GM13977 (cell line): ENCODE measurements around the gene CLNK.

Source experiments
- DNase-seq: peaks from one replicate; pipeline ENCODE4 v3.0.0; 2012; ENCODE audit warnings: low spot score
- in situ Hi-C: fragments of 300-500 bp; cut with MboI; formaldehyde crosslinking; loops from one replicate; pipeline ENCODE4 v1.12.0; 2022; ENCODE audit warnings: low sequenced_read_pairs, low pct_unique_long_range_greater_than_20kb, mixed read lengths, inconsistent platforms; ENCODE audit not compliant: unreplicated experiment
- TF ChIP-seq, protein P1 (sequence below): IDR thresholded peaks from 2 replicates; pipeline ENCODE4 v1.5.1; 2012; ENCODE audit warnings: mild to moderate bottlenecking, control low read depth; ENCODE audit not compliant: insufficient read depth; ENCODE audit errors: extremely low read depth, missing control alignments

CLNK gene

DNA sequence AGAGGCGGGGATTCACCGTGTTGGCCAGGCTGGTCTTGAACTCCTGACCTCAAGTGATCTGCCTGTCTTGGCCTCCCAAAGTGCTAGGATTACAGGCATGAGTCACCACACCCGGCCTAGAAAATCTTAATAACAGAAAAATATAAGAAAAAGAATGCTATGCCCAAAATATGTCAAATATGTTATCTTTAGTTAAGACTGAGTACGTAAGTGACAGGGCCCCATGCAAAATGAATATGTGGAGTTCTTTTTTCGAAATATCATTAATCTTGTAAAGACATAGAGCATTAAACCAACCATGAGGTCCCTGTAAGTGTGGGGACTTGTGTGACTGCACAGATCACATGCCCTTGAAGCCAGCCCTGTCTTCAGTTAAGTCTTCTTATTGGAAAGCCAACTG, 218.4 kb downstream of the CLNK start:
- TF ChIP-seq, protein P1, sequence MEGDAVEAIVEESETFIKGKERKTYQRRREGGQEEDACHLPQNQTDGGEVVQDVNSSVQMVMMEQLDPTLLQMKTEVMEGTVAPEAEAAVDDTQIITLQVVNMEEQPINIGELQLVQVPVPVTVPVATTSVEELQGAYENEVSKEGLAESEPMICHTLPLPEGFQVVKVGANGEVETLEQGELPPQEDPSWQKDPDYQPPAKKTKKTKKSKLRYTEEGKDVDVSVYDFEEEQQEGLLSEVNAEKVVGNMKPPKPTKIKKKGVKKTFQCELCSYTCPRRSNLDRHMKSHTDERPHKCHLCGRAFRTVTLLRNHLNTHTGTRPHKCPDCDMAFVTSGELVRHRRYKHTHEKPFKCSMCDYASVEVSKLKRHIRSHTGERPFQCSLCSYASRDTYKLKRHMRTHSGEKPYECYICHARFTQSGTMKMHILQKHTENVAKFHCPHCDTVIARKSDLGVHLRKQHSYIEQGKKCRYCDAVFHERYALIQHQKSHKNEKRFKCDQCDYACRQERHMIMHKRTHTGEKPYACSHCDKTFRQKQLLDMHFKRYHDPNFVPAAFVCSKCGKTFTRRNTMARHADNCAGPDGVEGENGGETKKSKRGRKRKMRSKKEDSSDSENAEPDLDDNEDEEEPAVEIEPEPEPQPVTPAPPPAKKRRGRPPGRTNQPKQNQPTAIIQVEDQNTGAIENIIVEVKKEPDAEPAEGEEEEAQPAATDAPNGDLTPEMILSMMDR = no peak

GRCh38 chr4:10462876-10463275, 221.7 kb downstream of the CLNK start:
- in situ Hi-C loops = no loop called here
- TF ChIP-seq, protein P1 = no peak
- no peak for DNase-seq

More for the DNA sequence above, 218.4 kb downstream of the CLNK start:
- no peak for DNase-seq
- in situ Hi-C loops = no loop called here

DNA sequence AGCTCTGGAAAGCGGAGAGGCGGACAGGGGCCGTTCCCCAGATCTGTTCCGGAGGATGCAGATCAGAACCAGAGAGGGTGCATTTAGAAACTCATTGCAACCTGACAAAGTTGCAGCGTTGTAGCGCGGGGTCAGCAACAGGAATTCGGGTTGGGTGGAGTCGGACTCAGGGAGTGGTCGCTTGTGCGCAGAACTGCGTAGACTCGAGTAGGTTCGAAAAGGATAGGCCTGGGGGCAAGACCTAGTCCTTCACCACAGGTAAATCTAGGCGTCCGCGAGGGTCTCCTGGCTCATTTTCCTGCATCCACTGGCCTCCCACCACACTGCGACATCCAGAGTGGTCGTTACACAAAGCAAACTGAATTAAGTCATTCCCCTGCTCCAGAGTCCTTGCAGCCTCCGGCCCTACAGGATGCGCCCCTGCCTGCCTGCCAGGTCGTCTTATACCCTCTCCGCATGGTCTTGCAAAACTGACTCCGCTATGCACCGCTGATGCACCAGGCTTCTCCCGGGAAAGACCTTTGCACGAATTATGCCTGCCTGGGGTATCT, 222.6 kb downstream of the CLNK start:
- TF ChIP-seq, protein P1 = no peak
- DNase-seq = no peak
- in situ Hi-C loops = no loop called here

DNA sequence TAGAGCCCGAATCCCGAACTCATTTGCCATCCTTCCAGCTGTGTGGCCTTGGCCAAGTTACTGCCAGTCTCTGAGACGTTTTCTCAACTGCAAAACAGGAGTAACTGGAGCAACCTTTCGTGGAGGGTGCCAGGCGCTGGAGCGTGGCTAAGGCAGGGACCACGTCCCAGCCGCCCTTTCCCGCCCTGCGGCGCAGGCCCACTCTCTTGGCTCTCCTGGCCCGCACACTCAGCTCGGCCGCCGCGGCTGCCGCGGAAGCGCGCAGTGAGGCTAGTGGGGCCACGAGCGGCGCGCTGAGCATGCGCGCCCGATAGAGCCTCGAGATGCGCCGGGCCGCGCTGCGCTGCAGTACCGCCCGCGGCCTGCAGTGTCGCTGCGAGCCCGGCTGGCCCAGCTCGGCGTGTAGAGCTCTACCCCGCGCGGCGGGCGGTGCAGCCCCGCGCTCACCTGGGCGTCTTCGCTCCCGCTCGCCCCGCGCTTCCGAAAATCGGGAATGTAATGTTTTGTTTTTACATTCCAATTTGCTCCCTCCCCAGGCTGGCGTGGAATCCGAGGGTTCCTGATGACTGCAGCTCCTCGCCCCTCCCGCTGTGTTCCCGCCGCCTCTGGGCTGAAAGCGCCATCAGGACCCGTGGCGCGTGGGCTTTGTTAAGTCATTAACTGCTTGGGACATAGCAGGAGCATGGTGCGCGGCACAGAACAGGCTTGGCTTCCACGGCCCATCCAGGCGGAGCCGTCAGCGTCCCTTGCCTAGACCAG, 223.3 kb downstream of the CLNK start:
- peak; percentile 91 for DNase-seq
- TF ChIP-seq, protein P1 = peak; percentile 95
- in situ Hi-C loops = no loop called here

DNA sequence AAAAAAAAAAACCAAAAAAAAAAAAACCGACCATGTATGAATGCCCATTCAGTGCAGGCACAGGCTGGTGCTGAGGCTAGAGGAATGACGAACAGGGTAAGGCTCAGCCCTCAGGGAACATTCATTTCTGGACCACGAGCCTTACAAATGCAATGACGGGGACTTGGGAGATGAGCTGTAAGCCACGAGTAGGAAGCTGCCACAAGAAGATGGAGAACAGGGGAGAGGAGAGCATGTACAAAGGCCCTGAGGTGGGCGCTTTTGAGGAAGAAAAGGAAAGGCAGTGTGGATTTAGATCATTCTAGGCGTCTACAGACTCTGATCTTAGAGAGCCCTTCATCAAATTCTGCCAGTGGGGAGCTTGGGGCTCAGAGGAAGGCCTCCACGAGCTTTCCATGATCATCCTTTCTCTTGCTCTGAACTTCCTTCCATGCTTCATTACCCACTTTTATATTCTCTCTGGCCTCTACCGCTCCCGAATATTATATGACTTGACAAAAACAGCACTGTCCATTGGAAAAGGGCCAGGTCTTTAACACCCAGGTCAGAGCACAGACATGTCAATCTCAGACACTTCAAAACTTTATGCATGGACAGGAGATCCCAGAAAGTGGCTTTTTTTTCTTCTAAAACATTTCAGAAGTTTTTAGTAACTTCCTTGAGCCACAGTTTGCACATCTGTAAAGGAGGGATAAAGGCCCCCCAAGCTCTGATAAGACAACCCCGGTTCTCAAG, 224.1 kb downstream of the CLNK start:
- in situ Hi-C loops = no loop called here
- DNase-seq = peak; percentile 21
- TF ChIP-seq, protein P1 = no peak

DNA sequence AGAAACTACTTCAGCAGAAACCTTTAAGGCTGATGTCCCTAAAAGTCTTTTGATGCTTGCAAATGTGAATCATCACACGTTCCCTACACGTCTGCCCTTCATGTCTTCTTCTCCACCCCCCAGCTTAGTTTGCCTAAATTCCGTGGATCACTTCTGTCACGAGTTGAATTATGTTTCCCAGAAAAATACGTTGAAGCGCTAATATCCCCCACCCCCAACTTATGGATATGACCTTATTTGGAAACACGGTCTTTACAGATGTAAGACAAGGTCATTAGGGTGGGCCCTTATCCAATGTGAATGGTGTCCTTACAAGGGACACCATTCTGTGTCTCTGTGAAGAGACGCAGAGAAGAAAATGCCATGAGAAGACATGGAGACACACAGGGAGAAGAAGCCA, 225.3 kb downstream of the CLNK start:
- DNase-seq = no peak
- in situ Hi-C loops = no loop called here
- TF ChIP-seq, protein P1 = no peak
